Measurements from ENCODE around the gene PTCD2.
"Not testable (repeated sequence)": the region's sequence is repeated elsewhere in the genome, so short reads cannot be mapped to it uniquely, and the experiment has no call there.

- TF ChIP-seq ZNF274 (IDR thresholded peaks at IDR 0.05; ENCODE audit: low read depth, low read length); SUZ12 (IDR thresholded peaks at IDR 0.05; ENCODE audit: extremely low read depth, insufficient read depth, insufficient read length): not testable (repeated sequence)
Measured at GRCh38 chr5:72404771-72405170, 84.6 kb downstream of the PTCD2 start.

Measured in NT2/D1 (cell line).